Measurements from ENCODE around the gene NOS1AP.

NOS1AP gene

DNA sequence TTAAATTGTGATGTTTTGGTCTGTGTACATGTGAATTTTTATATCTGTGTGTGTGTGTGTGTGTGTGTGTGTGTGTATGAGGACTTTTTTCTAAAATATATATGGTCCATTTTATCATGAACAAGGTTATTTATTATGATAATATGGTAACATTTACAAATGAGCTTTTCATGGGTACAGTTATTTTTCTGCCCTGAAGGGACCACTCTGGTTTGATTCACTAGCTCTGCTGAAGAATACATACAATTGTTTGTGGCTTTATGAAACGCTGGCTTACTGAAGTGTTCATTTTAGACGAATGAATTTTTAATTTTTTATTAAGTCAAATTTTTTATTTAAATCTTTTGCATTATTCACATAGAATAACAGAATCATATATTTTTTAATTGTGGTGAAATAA is 235.2 kb downstream of the NOS1AP start:
- no peak for DNase-seq

DNA sequence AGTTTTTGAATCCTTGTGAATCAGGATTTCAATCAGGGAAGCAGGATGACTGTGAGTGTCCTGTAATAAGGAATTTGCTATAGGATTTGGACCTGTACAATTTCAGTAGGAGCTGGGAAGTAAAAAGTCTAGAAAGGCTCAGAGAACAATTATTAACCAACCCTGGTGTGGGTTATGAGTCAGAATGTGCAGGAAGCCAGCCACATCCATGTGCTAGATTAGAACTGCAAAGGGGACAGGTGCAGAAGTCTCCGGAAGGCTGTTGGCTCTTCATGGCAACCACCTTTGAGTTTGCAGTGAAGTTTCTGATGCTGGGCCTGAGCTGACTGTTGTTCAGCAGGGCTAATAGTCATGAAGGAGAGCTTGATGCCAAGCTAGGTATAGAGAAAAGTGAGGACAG is 236.5 kb downstream of the NOS1AP start:
- no peak for DNase-seq

DNA sequence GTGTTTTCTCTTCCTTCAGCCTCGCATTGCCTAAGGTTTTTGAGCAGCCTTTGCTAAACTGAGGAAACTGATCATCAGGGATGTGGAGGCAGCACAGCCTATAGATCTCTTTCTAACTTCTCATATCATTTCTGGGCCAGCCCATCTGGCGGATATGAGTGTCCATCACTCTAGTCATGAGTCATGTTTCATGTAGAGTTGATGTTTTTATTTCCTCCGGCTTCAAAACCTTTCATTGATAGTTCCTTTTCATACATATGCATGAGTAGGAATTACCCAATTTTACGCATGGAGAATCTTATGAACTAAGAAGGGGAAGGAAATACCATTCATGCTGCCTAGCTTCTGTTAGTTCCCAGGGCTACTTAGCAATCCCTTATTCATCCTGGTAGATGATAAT is 240.8 kb downstream of the NOS1AP start:
- no peak for DNase-seq

DNA sequence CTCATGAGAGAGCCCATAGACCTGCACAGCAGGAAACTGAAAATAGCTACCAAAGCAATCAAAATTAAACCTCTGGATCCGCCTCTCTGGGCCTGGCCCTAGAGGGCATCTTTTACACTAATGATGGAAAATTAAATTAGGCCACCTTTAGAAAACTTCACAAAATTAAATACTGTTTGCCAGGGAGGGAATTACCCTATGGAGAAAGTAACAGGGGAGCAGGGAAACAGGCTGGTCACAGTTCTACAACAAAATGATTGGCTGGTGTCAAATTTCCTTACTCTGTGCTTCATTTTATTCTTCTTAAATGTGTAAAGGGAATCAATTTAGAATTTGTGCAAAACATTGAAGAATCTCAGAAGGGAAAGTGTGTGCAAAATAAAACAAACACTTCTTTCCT is 244.7 kb downstream of the NOS1AP start:
- no peak for DNase-seq

DNA sequence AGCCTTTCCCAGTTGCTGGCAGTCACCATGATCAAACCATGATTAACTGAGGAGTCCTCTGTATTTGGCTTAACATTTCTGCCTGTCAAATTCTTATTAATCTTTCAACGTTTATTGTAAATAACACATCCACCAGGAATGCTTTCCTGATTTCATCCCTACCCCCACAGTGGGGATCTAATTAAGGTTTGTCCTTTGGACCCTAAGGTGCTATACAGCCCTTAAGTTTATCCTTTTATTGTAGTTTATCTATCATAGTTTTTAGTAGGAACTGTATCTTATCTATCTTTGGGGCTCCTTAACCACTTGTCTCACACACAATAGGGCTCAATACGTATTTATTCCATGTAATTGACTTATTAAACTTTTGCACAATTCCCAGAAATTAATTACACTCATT is 246.2 kb downstream of the NOS1AP start:
- DNase-seq = no peak

DNA sequence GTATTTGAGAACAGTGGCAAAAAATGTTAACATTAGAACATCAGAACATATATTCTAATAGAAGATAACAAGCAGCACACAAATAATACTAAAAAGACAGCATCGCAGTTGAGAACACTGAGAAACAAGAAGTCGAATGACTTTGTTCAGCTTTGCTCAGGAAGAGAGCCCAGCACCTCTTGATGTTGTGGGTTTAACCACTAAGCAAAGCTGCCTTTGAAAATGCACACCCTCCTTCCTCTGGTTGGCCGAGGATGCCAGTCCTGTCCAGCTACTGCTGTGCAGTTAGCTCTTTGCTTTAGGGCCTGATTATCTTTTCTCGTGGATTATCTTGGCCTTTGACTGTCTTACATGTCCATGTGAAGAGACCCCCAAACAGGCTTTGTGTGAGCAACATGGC is 246.7 kb downstream of the NOS1AP start:
- no peak for DNase-seq

DNA sequence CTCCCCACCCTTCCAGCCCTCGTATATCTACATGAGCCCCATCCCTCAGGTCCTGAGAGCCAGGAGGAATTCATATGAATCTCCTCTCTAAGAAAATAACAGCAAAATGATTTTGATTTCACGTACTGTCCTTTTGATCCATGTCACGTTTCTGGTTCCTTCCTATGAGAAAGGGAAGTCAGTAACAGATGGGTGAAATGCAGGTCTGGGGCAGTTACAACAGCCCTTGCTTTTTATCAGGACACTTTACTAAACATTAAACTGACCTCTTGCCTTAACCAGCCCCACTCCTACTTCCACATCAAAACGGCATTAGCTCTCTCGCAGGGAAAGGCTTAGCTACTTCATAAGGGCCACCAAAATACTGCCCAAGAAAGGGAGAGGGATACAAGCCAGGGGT is 248.1 kb downstream of the NOS1AP start:
- no peak for DNase-seq

DNA sequence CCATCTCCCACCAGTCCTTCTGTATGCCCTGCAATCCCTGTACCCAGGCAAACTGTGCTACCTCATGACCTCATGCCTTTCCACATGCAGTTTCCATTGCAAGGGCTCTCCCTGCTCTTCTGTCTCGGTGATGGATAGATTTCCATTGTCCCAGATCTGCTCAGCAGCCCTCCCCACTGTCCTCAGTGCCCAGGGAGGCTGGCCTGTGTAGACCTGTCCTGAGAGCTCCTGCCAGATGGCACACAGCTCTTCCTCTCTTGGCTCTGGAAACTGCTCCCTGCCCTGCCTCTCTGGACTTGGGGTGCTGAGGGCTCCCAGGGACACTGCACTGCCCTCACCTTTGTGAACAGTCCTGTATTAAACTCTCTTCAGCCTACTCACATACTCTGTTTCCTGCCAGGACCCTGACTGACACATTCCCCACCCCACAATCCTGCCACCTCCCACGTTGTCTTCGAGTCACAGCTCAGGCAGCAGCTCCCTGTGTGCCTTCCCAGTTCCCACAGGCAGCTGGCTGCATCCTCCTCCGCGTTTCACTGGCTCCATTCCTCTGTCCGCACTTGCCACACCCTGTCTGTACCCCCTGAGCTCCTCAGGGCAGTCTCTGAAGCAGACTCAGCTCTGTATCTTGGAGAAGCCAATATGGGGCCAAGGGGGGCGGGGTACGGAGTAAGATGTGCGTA is 250.1 kb downstream of the NOS1AP start:
- no peak for DNase-seq

DNA sequence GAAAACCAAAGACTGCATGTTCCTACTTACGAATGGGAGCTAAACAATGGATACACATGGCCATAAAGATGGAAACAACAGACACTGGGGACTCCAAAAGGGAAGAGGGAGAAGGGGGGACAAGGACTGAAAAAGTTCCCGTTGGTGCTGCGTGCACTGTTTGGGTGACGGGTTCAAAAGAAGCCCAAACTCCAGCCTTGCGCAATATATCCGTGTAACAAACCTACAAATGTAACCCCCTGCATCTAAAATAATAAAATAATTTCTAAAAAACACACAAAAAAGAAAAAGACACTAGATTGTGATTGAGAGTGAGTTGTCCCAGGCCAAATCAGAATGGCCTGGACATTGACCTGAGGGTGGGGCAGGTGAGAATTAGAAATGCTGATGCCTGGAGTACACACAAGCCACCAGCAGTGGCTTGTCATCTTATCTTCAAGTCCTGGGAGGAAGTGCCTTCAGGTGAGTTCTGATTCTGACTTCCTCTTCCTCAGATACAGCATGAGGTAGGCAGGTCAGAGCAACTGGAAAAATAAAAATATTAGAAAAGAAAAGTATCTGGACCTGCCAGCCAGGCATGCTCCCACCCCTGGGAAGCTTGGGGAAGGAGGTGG is 252.4 kb downstream of the NOS1AP start:
- DNase-seq = no peak

DNA sequence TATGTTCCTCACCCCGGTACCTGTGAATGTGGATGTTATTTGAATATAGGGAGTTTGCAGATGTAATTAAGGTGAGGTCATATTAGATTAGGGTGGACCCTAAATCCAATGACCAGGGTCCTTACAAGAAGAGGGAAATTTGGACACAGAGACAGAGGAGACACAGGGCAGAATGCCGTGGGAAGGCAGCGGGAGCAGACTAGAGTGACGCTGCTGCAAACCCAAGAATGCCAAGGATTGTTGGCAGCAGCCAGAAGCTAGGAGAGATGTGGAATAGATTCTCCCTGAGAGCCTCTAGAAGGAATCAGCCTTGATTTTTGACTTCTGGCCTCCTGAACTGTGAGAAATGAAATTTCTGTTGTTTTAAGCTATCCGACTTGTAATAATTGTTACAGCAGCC is 253.5 kb downstream of the NOS1AP start:
- no peak for DNase-seq

DNA sequence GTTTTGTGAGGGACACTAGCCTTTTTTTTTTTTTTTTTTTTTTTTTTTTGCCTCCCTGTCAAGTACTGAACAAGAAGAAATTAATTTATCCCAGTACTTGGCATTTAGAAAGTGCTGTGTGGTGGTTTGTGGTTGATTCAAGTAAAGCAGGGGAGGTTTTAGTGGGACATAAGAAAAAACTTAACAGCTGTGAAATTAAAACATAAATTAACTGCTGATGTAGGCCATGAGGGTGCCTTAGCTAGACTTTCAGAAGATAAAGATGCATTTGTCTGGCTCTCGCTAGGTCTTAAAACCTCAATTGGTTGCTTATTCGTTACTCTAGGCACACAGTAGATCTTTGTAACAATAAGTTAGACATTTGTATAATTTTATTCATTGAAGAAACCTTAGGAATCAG is 254.9 kb downstream of the NOS1AP start:
- DNase-seq = no peak

DNA sequence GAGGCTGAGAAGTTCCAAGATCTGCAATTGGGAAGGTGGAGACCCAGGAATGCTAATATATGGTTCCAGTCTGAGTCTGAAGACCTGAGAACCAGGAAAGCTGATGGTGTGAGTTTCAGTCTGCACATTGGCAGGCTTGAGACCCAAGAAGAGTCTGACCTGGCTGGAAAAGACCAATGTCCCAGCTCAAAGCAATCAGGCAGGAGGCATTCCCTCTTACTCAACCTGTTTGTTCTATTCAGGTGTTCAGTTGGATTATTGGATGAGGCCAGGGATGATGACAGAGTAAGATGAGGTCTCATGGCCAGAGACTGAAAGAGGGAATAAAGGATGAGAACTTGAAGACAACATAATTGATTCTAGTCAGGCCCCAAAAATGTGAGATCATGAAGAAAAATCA is 257.1 kb downstream of the NOS1AP start:
- no peak for DNase-seq

DNA sequence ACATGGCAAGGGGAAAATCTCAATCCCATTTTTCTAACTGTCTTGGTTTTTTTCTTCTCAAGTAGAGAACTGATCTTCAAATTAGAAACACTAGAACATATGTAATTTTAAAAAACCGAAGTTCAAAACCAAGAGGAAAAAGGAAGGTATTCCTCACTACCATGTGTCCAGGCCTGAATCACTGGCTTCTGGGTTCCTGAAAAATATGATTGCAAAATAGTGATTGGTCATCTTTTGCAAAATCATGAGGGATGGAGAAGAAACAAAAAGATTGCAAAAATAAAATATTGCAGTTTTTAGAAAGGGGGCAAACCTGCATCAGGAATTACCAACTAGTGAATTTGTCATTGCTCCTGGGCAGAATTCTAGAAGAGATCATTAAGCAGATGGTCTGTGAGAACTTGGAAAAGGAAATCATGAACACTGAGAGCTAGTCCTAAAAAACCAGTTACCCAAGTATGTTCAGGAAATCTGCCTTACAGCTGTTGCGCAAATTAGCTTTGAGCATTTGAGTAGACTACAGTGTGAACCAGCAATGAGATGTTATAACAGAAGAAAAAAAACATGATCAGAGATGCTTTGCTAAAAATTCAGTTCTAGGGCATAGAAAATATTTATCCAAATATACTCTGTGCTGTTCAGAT is 257.8 kb downstream of the NOS1AP start:
- DNase-seq = no peak

DNA sequence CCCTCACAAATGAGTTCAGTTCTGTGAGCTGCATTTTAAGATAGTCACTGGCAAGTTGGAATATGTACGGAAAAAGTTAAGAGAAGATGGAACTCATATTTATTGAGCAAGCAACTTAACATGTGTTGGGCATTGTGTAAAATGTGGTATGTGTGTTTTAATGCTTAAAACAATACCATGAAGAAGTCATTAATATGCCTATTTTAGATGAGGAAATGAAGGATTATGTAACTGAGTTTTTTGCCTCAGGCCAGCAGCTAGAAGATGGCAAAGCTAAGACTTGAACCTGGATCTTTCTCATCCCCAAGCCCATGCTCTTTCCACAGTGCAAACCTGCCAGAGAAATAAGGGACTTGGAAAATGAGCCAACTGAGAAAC is 258.3 kb downstream of the NOS1AP start:
- DNase-seq = no peak

DNA sequence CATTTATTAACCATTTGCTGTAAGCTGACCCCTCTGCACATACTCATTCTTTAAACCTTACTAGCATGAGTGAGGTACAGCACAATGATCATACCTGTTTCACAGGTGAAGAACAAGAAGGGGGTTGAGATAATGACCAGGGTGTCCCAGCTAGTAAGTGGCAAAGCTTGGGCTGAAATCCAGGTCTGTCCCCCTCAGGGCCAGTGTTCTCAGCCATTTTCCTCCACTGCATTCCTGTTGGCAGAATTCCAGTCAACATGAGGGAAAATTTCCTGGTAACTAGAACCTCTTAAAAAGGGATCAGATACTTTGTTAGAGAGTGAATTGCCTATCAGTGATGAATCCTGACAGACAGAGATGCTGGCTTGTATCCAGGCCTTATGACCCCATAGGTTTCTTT is 259.0 kb downstream of the NOS1AP start:
- DNase-seq = peak; percentile 88

DNA sequence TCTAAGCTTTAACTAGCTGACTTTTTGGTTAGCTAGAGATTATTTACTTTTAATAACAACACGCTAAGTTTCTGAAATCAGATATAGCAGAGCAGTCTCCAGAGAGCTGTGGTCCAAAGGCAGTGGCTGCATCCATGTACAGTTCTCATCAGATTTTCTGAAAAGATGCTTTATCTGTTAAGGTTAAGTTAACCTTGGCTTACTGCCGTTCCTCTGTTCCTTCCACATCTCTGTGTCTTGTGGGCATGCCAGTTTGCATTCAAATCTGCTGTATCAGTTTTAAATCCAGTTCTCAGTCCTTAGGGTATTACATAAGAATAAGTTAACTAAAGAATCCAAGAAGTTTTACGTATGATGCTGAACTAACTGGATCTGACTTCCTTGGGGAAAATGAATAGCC is 260.3 kb downstream of the NOS1AP start:
- DNase-seq = no peak

DNA sequence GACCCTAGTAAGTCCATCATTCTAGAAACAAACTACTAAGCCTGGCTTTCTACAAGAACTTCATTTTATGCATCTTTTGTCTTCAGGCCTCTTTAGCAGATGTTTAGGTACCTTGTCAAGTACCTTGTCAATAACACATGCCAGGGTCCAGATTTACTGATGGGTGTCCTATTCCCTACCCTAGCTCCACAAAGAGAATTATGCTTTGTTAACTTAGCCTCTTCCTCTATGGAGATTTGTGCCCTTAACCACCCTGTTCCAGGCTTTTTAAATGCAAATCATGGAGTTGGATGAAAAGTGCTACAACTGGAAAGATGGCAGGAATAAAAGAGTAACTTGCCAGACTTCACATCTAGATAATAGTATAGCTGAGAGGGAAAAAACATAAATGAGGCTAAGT is 264.5 kb downstream of the NOS1AP start:
- peak; percentile 10 for DNase-seq

DNA sequence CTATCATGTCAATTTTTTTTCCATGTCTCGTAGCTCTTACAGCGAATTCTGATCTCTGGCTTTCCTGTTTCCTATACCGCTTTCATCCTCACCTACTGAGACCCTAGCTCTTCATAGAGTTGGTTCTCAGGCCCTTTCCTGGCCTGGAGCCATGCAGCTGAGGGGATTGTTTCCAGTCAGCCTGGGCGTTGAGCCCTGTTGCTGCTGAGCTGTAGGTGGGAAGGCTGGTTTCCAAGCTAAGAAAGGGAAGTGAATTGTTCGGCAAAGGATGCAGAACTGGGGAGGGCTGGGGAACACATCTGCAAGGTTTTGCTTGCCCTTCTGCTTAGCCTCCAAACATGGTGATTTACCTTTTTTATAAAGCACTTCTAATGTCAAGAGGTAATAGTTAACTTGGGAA is 265.6 kb downstream of the NOS1AP start:
- DNase-seq = peak; percentile 17

DNA sequence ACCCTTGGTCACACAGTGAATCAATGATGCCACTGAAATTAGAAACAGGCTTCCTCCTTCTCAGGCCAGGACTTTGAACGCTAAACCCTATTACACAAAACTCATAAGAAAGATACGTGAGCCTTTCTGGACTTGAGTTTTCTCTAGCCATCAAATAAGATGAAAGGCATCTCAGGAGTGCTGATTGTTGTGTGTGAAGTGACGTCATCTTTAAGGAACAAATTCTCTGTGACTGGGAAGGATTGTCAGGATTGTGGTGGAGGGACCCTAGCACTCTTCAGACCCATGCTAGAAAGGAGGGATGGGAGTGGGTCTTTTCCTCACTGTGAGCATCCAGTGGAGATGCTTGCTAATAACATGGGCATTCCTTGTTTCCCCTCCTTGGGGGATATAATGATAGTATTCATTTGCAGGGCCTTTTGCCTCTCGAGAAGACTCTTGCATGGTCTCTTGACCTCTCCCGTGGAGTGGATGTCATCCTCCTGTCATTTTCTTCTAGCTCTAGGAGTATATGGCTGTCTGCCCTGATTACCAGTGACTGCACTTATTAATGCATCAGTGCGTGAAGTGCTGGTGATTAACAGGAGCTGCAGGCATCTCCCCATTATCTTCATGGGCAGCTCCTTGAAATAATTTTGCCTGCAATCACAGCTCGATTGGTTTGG is 267.3 kb downstream of the NOS1AP start:
- no peak for DNase-seq

DNA sequence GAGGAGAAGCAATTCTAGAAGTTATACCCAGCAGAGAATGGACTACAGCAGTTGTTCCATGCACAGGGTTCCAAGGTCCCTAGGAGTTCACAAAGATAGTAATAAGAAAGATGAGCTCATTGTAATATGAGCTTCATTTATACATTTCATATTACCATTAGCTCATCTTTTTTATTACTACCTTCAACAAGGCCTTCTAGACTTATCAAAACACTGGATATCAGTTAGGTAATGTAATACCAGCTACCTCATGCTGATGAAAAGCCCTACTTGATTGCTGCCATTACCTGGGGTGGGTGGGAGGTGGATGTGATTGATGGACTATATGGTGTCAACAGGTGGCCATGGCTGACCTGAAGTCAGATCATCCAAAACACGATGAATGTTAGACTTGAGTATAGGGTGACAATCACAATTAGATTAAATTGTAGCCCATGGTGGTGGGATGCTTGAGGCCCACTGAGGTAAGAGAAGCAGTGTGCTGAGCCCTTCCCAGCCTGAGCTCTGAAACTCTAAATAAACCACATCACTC is 273.0 kb downstream of the NOS1AP start:
- no peak for DNase-seq

DNA sequence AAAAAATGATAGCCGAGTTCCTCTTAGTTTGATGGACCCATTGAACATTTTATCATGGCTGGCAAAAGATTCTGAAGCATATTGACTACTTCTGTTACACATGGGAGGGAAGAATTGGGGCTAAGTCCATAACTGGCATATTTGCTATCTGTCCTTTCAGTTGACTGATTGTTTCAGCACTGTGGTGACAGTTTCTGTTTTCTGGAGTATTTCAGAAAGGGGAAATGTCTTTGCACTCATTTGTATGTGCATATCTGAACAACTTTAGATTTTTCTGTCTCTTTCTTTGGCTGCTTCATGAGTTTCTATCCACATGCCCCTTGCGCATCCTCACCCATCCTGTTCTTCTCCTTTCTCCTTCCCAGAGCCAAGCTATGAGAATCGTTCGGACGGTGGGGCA is 274.0 kb downstream of the NOS1AP start:
- DNase-seq = no peak

DNA sequence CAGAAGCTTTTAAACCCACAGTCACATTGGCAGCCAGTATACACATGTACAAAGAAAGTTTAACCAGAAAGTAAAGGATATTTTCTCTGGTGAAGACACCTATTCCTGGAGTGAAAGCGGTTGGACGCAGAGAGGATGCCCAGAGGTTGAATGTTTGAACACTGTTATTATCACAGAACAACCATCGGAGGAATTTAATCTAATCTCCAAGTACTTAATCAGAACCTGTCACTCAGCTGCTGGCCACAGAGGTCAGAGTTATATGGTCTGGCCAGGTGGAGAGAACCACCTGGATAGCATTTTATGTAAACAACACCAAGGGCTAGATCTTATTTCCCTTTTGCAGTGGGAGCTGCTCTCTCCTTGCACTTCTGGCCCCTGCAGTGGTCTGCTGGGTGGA is 277.8 kb downstream of the NOS1AP start:
- no peak for DNase-seq

DNA sequence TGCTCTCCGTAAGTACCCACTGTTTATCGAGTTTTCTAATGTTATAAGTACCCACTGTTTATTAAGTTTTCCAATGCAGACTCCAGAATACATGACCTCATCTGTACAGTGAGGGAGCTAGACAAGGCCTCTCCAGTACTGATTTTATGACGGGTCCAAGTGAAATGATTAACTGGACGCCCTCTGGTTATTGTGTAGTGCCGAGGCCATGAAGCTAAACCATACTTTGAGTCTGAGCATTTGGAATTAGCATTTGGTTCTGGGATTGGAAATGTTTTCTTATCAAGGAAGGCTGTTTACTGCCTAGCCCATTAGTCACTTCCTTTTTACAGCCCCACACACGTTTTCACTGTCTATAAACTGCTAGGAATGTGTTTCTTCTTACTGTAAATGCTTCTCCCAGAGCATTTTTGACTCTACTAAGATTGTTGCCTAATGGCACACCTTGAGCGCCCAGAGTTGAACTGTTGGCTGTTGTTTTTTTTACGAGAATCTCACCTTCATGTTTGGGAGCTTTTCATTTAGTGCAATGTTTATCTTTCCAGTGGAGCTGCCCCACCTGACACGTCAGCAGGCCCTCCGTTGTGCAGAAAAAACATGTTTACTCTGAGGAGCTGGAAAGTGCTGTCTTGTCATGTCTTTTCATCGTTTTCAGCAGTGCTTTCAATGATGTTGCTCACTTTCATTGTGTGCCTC is 280.3 kb downstream of the NOS1AP start:
- no peak for DNase-seq

Measured in NCI-H1092 treated with DMSO at 0.1 percent for 48 hours (cell line).